ENCODE measurements around the gene SPATA31D3.

GRCh38 chr9:81953096-81953495, 9.8 kb downstream of the SPATA31D3 start:
- TF ChIP-seq, protein P1, sequence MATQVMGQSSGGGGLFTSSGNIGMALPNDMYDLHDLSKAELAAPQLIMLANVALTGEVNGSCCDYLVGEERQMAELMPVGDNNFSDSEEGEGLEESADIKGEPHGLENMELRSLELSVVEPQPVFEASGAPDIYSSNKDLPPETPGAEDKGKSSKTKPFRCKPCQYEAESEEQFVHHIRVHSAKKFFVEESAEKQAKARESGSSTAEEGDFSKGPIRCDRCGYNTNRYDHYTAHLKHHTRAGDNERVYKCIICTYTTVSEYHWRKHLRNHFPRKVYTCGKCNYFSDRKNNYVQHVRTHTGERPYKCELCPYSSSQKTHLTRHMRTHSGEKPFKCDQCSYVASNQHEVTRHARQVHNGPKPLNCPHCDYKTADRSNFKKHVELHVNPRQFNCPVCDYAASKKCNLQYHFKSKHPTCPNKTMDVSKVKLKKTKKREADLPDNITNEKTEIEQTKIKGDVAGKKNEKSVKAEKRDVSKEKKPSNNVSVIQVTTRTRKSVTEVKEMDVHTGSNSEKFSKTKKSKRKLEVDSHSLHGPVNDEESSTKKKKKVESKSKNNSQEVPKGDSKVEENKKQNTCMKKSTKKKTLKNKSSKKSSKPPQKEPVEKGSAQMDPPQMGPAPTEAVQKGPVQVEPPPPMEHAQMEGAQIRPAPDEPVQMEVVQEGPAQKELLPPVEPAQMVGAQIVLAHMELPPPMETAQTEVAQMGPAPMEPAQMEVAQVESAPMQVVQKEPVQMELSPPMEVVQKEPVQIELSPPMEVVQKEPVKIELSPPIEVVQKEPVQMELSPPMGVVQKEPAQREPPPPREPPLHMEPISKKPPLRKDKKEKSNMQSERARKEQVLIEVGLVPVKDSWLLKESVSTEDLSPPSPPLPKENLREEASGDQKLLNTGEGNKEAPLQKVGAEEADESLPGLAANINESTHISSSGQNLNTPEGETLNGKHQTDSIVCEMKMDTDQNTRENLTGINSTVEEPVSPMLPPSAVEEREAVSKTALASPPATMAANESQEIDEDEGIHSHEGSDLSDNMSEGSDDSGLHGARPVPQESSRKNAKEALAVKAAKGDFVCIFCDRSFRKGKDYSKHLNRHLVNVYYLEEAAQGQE (IDR thresholded peaks at IDR 0.05; ENCODE audit: insufficient replicate concordance, low read depth) = no peak
- TF ChIP-seq, protein P2, sequence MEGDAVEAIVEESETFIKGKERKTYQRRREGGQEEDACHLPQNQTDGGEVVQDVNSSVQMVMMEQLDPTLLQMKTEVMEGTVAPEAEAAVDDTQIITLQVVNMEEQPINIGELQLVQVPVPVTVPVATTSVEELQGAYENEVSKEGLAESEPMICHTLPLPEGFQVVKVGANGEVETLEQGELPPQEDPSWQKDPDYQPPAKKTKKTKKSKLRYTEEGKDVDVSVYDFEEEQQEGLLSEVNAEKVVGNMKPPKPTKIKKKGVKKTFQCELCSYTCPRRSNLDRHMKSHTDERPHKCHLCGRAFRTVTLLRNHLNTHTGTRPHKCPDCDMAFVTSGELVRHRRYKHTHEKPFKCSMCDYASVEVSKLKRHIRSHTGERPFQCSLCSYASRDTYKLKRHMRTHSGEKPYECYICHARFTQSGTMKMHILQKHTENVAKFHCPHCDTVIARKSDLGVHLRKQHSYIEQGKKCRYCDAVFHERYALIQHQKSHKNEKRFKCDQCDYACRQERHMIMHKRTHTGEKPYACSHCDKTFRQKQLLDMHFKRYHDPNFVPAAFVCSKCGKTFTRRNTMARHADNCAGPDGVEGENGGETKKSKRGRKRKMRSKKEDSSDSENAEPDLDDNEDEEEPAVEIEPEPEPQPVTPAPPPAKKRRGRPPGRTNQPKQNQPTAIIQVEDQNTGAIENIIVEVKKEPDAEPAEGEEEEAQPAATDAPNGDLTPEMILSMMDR (IDR thresholded peaks at IDR 0.05; ENCODE audit: insufficient read depth, low read length) = no peak
- TF ChIP-seq GABPA (IDR thresholded peaks at IDR 0.05; ENCODE audit: low read depth) = no peak
